ENCODE data around the gene FAM124A.
A peak's percentile ranks its signal among the peaks of the same experiment; 100 is the strongest.

Gene FAM124A

GRCh38 chr13:51244637-51245405, 22.6 kb downstream of the FAM124A start:
- no peak for DNase-seq

GRCh38 chr13:51245583-51245982, 23.4 kb downstream of the FAM124A start:
- DNase-seq, result no peak

GRCh38 chr13:51246025-51246417, 23.8 kb downstream of the FAM124A start:
- peak; percentile 38 for DNase-seq

GRCh38 chr13:51246418-51247277, 24.4 kb downstream of the FAM124A start:
- DNase-seq, result peak; percentile 31

GRCh38 chr13:51249255-51249654, 27.1 kb downstream of the FAM124A start:
- no peak for DNase-seq

GRCh38 chr13:51249770-51250741, 27.9 kb downstream of the FAM124A start:
- DNase-seq, result no peak

- DNase-seq, result no peak
These were observed 29.3 kb downstream of the FAM124A start for GRCh38 chr13:51251480-51251879.

- DNase-seq, result no peak
These were observed 30.8 kb downstream of the FAM124A start for GRCh38 chr13:51252954-51253532.

- peak; percentile 37 for DNase-seq
These were observed 33.4 kb downstream of the FAM124A start for GRCh38 chr13:51255556-51255955.

- DNase-seq, result no peak
These were observed 35.0 kb downstream of the FAM124A start for GRCh38 chr13:51257187-51257586.

GRCh38 chr13:51258612-51259548, 36.7 kb downstream of the FAM124A start:
- no peak for DNase-seq

GRCh38 chr13:51260154-51260553, 38.0 kb downstream of the FAM124A start:
- no peak for DNase-seq

GRCh38 chr13:51261610-51262249, 39.5 kb downstream of the FAM124A start:
- DNase-seq, result no peak

GRCh38 chr13:51262501-51263211, 40.5 kb downstream of the FAM124A start:
- DNase-seq, result peak; percentile 64

GRCh38 chr13:51266642-51267041, 44.4 kb downstream of the FAM124A start:
- no peak for DNase-seq

GRCh38 chr13:51267622-51268021, 45.4 kb downstream of the FAM124A start:
- no peak for DNase-seq

GRCh38 chr13:51269039-51269438, 46.8 kb downstream of the FAM124A start:
- no peak for DNase-seq

- no peak for DNase-seq
These were observed 48.6 kb downstream of the FAM124A start for GRCh38 chr13:51270623-51271415.

- DNase-seq, result no peak
These were observed 49.4 kb downstream of the FAM124A start for GRCh38 chr13:51271528-51272085.
